Activated CD4-positive, alpha-beta memory T cell treated with anti-CD3 and anti-CD28 coated beads, Interleukin-2, amount 10 ng/mL, durations not matched to agents 7 days and 5 days (primary cell): ENCODE measurements around the gene LIN54. TPM values are rescaled to one million over a fixed set of nuclear protein-coding genes. Genes with fewer than 3 reads are reported as not detected.
"Not testable (repeated sequence)": the region's sequence is repeated elsewhere in the genome, so short reads cannot be mapped to it uniquely, and the experiment has no call there.

Experiments used
- CTCF ChIA-PET: fragments of 350-600 bp; sonication (Branson Sonifier 250); formaldehyde crosslinking; loops from one replicate; lab custom pipeline; 2021; ENCODE audit warnings: antibody characterized with exemption, inconsistent platforms; lab: Charles Lee
- POLR2A ChIA-PET: fragments of 350-600 bp; sonication (Branson Sonifier 250); formaldehyde crosslinking; loops from one replicate; lab custom pipeline; 2021; ENCODE audit warnings: antibody characterized with exemption; lab: Charles Lee
- DNase-seq: peaks from one replicate; pipeline ENCODE4 v3.0.0-alpha.2; 2020
- H3K27ac Mint-ChIP-seq: one replicate; pipeline ENCODE4 v1.8.0; 2021; ENCODE audit warnings: mild to moderate bottlenecking, mixed read lengths
- H3K27me3 Mint-ChIP-seq: one replicate; pipeline ENCODE4 v1.8.0; 2021; ENCODE audit warnings: mixed read lengths
- H3K36me3 Mint-ChIP-seq: one replicate; pipeline ENCODE4 v1.8.0; 2021; ENCODE audit warnings: low read depth, mixed read lengths
- H3K4me1 Mint-ChIP-seq: one replicate; pipeline ENCODE4 v1.8.0; 2021; ENCODE audit warnings: mixed read lengths
- H3K4me3 Mint-ChIP-seq: one replicate; pipeline ENCODE4 v1.8.0; 2021; ENCODE audit warnings: mild to moderate bottlenecking, mixed read lengths
- H3K9me3 Mint-ChIP-seq: one replicate; pipeline ENCODE4 v1.8.0; 2021; ENCODE audit warnings: mixed read lengths
- total RNA-seq, 2 experiments: library from RNA; stranded (reverse); gene quantifications; one replicate each; pipeline ENCODE4 v1.2.3, GENCODE V29; 2021

Gene LIN54
- total RNA-seq, 2 experiments from 2014 or later, result 34.6 to 36.9 TPM

- peak; percentile 27 for DNase-seq
- peak overlapping the region; percentile 100 for H3K4me3 Mint-ChIP-seq
- POLR2A ChIA-PET, result interaction anchor here (1.3 to 5.4 kb wide), 10 partner anchors 21 to 581 kb away, joined by 3 to 96 read pairs (median 18); partner anchors contain the start of genes COPS4, COQ2, HELQ and HNRNPDL
- peaks cover 15% of the 10 kb centered on the region for H3K36me3 Mint-ChIP-seq
- no peaks in the 10 kb centered on the region for H3K9me3 Mint-ChIP-seq
- CTCF ChIA-PET, result interaction anchor here (0.8 to 2.4 kb wide), 3 partner anchors 15 to 110 kb away, joined by 4 to 17 read pairs (median 4); partner anchors contain the start of genes COPS4 and THAP9
- peak overlapping the region; percentile 96 for H3K27ac Mint-ChIP-seq
- H3K4me1 Mint-ChIP-seq, result peaks cover 53% of the 10 kb centered on the region
- no peaks in the 10 kb centered on the region for H3K27me3 Mint-ChIP-seq
Measured at GRCh38 chr4:83010111-83010521, 507 bp downstream of the LIN54 start.

- Mint-ChIP-seq H3K27me3 (no peaks in the 10 kb centered on the region), H3K4me1 (peaks cover 53% of the 10 kb centered on the region), H3K9me3 (no peaks in the 10 kb centered on the region), H3K36me3 (peaks cover 15% of the 10 kb centered on the region), H3K4me3 (peak overlapping the region; percentile 100), H3K27ac (peak overlapping the region; percentile 96)
- ChIA-PET POLR2A (interaction anchor here (0.8 to 5.4 kb wide), 8 partner anchors 9 to 580 kb away, joined by 3 to 96 read pairs (median 14); partner anchors contain the start of genes COPS4, HELQ, HNRNPDL and MRPS18C), CTCF (interaction anchor here (1.7 kb wide), 1 partner anchor 26 kb away, joined by 4 read pairs; the partner anchor contains the start of gene COPS4)
- DNase-seq, result no peak
Measured at GRCh38 chr4:83009529-83009928, 1.1 kb downstream of the LIN54 start.

DNA sequence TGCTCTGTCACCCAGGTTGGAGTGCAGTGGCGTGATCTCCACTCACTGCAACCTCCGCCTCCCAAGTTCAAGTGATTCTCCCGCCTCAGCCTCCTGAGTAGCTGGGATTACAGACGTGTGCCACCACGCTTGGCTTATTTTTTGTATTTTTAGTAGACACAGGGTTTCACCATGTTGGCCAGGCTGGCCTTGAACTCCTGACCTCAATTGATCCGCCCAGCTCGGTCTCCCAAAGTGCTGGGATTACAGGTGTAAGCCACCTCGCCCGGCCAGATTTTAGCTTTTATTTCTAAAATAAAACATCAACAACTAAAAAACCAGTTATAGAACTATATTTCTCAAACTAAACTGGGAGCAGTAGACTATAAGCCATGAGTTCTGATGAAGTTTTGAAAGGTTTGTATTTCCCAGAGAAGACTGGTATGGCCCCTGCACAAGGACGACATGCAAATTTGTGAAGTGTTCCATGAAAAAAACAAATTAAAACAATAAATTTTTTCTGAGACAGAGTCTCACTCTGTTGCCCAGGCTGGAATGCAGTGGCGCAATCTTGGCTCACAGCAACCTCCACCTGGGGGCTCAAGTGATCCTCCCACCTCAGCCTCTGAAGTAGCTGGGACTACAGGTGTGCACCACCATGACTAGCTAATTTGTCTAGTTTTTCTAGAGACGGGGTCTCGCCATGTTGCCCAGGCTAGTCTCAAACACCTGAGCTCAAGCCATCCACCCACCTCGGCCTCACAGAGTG, 7.4 kb downstream of the LIN54 start:
- H3K27me3 Mint-ChIP-seq, CTCF ChIA-PET, DNase-seq, H3K9me3 Mint-ChIP-seq, H3K27ac Mint-ChIP-seq, POLR2A ChIA-PET, H3K4me3 Mint-ChIP-seq: not testable (repeated sequence)
- H3K4me1 Mint-ChIP-seq, result peaks cover 29% of the 10 kb centered on the region
- peaks cover 19% of the 10 kb centered on the region for H3K36me3 Mint-ChIP-seq

DNA sequence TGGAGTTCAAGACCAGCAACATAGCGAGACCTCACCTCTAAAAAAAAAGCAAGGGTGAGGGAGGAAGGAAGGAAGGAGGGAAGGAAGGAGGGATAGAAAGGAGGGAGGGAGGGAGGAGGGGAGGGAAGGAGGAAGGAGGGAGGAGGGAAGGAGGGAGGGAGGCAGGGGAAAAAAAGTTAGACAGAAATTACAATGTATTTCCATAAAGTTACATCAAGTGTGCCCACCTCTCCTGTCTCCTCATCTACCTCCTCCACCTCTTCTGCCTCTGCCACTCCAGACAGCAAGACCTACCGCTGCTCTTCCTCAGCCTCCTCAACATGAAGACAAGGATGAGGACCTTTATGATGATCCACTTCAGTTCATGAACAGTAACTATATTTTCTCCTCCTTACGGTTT, 8.3 kb downstream of the LIN54 start:
- no peak for DNase-seq
- Mint-ChIP-seq H3K4me3 (no peak overlapping the region), H3K27ac (no peak overlapping the region)

DNA sequence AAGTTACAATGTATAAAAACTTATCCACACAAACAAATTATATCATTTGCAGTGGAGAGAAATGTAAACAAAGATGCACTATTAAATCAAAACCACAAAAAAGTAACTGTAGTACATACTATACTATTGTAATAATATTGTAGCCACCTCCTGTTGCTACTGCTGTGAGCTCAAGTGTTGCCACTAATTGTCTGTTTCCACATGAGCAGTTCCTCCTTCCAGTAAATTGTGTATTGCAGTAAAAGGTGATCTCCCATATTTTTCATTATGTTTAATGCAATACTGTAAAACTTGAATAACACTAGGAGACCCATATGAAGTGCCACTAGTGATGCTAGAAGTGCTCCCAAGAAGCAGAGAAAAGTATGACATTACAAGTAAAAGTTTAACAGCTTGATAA, 11.7 kb downstream of the LIN54 start:
- Mint-ChIP-seq H3K27ac (no peak overlapping the region), H3K27me3 (no peaks in the 10 kb centered on the region), H3K36me3 (peaks cover 15% of the 10 kb centered on the region), H3K4me1 (peaks cover 11% of the 10 kb centered on the region), H3K9me3 (no peaks in the 10 kb centered on the region), H3K4me3 (no peak overlapping the region)
- ChIA-PET CTCF (no interaction called here), POLR2A (interaction anchor here (1.5 to 1.6 kb wide), 2 partner anchors 9 kb away, joined by 4 read pairs; no protein-coding TSS in a partner anchor)
- no peak for DNase-seq

More for the DNA sequence above, 8.3 kb downstream of the LIN54 start:
- H3K9me3 Mint-ChIP-seq, result no peaks in the 10 kb centered on the region
- H3K4me1 Mint-ChIP-seq, result peaks cover 21% of the 10 kb centered on the region
- CTCF ChIA-PET, result no interaction called here
- H3K36me3 Mint-ChIP-seq, result peaks cover 19% of the 10 kb centered on the region
- no peaks in the 10 kb centered on the region for H3K27me3 Mint-ChIP-seq
- POLR2A ChIA-PET, result no interaction called here

DNA sequence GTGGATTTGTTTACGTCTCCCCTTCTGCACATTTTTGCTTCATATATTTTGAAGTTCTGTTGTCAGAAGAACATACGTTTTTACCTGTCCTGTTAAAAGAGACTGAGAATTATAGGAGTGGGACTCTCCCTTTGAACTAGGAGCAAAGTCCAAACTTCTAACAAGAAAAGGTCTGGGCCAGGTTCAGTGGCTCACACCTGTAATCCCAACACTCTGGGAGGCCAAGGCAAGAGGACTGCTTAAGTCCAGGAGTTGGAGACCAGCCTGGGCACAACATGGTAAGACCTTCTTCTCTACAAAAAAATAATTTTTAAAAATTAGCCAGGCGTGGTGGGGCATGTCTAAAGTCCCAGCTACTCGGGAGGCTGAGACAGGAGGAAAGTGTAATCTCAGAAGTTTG, 15.8 kb downstream of the LIN54 start:
- peaks cover 13% of the 10 kb centered on the region for H3K4me1 Mint-ChIP-seq
- H3K4me3 Mint-ChIP-seq, result no peak overlapping the region
- H3K9me3 Mint-ChIP-seq, result no peaks in the 10 kb centered on the region
- peaks cover 7% of the 10 kb centered on the region for H3K36me3 Mint-ChIP-seq
- ChIA-PET CTCF (interaction anchor here (0.6 kb wide), 1 partner anchor 16 kb away, joined by 4 read pairs; the partner anchor contains the start of gene LIN54), POLR2A (no interaction called here)
- H3K27ac Mint-ChIP-seq, result no peak overlapping the region
- H3K27me3 Mint-ChIP-seq, result no peaks in the 10 kb centered on the region
- DNase-seq, result no peak

DNA sequence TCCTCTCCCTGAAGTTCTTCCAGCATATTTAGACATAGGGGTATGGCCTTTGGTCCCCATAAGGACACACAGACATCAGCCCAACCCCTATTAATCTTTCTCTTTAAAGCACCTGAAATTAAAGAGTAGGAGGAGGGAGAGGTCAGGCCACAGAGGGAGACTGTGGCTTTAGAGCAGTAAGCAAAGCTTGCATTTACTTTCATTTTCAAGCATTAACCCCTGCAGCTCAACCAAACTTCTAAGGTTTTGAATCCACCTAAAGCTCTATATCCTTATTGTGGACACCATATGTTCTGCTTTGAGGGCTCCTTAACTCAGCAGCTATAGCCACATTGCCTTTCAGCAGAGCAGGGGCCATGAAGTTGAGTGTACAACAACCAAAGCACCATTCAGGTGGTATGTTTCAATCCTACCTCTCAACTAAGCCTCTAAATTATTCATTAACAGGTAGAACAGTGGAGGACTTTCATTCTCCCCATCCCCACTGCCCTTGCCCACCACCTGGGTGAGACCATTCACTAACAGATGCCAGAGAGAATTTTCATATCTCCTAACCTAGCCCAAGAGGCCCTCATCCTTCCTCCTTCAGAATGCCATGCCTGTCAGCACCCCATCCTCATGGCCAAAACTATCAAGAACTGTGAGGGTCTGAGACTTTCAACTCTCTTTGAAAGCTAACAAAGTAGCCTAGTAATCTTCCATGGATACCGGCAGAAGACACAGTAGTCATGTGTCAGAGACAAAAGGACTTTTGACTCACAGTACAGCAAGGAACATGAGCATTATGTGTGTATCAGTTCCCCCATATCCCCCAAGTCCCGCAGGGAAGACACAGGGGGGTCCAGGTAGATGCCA, 20.8 kb downstream of the LIN54 start:
- H3K9me3 Mint-ChIP-seq, result no peaks in the 10 kb centered on the region
- H3K4me3 Mint-ChIP-seq, result no peak overlapping the region
- CTCF ChIA-PET, result interaction anchor here (0.9 to 1.1 kb wide), 3 partner anchors 18 to 45 kb away, joined by 3 to 4 read pairs (median 3); partner anchors contain the start of gene COPS4
- POLR2A ChIA-PET, result interaction anchor here (0.6 to 2.0 kb wide), 8 partner anchors 9 to 125 kb away, joined by 3 to 7 read pairs (median 4); partner anchors contain the start of genes COPS4 and LIN54
- H3K27me3 Mint-ChIP-seq, result no peaks in the 10 kb centered on the region
- H3K36me3 Mint-ChIP-seq, result peaks cover 22% of the 10 kb centered on the region
- peak overlapping the region; percentile 44 for H3K27ac Mint-ChIP-seq
- DNase-seq, result no peak
- peaks cover 25% of the 10 kb centered on the region for H3K4me1 Mint-ChIP-seq

DNA sequence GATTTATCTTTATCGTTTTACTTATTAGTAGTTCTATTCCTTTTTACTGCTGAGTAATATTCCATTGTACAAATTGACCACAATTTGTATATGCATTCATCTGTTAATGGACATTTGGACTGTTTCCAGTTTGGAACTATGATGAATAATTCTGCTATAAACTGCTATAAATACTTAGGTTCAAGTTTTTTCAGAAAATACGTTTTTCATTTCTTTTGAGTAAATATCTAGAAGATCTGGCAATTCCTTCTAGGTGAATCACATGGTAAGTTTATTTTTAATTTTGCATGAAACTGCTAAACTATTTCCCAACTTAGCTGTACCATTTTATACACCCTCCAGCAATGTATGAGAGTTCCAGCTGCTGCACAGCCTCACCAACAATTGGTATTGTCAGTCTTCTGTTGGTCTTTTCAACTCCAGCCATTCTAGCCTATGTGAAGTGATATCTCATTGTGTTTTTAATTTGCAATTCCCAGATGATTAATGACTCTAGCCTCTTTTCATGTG, 22.2 kb downstream of the LIN54 start:
- Mint-ChIP-seq H3K27me3 (no peaks in the 10 kb centered on the region), H3K27ac (no peak overlapping the region), H3K36me3 (peaks cover 33% of the 10 kb centered on the region), H3K9me3 (no peaks in the 10 kb centered on the region), H3K4me3 (no peak overlapping the region), H3K4me1 (peaks cover 33% of the 10 kb centered on the region)
- ChIA-PET CTCF (no interaction called here), POLR2A (interaction anchor here (1.7 kb wide), 1 partner anchor 46 kb away, joined by 4 read pairs; the partner anchor contains the start of gene COPS4)
- no peak for DNase-seq

- CTCF ChIA-PET, H3K9me3 Mint-ChIP-seq, H3K4me3 Mint-ChIP-seq, DNase-seq, H3K27ac Mint-ChIP-seq, POLR2A ChIA-PET, H3K27me3 Mint-ChIP-seq: not testable (repeated sequence)
- Mint-ChIP-seq H3K36me3 (peaks cover 37% of the 10 kb centered on the region), H3K4me1 (peaks cover 33% of the 10 kb centered on the region)
Measured at GRCh38 chr4:82987519-82987918, 23.1 kb downstream of the LIN54 start.

DNA sequence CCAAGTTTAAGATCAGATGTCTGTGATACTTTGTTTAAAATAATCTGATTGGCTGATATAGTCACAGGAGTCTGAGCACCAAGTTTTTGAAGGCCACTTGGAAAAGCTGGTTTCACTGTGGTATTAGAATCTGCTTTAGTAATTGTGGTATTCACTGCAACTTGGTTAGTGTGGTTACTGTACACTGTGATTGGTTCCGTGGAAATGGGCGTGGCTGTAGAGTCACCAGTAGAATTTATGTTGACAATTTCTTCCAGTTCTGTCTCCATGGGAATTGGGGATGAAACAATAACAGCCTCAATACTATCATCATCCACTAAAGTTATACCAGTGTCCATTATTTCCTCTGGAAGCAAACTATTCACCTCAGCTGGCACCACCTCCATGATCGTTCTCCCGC, 26.2 kb downstream of the LIN54 start:
- Mint-ChIP-seq H3K4me1 (peaks cover 21% of the 10 kb centered on the region), H3K27me3 (no peaks in the 10 kb centered on the region), H3K36me3 (peaks cover 44% of the 10 kb centered on the region), H3K27ac (no peak overlapping the region), H3K9me3 (no peaks in the 10 kb centered on the region), H3K4me3 (no peak overlapping the region)
- CTCF ChIA-PET, result interaction anchor here (0.8 to 1.1 kb wide), 2 partner anchors 9 to 298 kb away, joined by 3 to 4 read pairs; no protein-coding TSS in a partner anchor
- peak; percentile 26 for DNase-seq
- POLR2A ChIA-PET, result interaction anchor here (1.1 kb wide), 1 partner anchor 51 kb away, joined by 3 read pairs; the partner anchor contains the start of gene COPS4

- POLR2A ChIA-PET, result no interaction called here
- Mint-ChIP-seq H3K4me1 (peaks cover 15% of the 10 kb centered on the region), H3K4me3 (no peak overlapping the region), H3K9me3 (no peaks in the 10 kb centered on the region), H3K27ac (no peak overlapping the region), H3K36me3 (peaks cover 36% of the 10 kb centered on the region), H3K27me3 (no peaks in the 10 kb centered on the region)
- CTCF ChIA-PET, result interaction anchor here (0.7 kb wide), 1 partner anchor 458 kb away, joined by 3 read pairs; no protein-coding TSS in a partner anchor
- no peak for DNase-seq
Measured at GRCh38 chr4:82983444-82983843, 27.2 kb downstream of the LIN54 start.

GRCh38 chr4:82981138-82981537, 29.5 kb downstream of the LIN54 start:
- no peaks in the 10 kb centered on the region for H3K9me3 Mint-ChIP-seq
- no peaks in the 10 kb centered on the region for H3K27me3 Mint-ChIP-seq
- peaks cover 46% of the 10 kb centered on the region for H3K36me3 Mint-ChIP-seq
- H3K27ac Mint-ChIP-seq, result no peak overlapping the region
- H3K4me3 Mint-ChIP-seq, result no peak overlapping the region
- H3K4me1 Mint-ChIP-seq, result peaks cover 14% of the 10 kb centered on the region
- CTCF ChIA-PET, result interaction anchor here (0.7 to 1.5 kb wide), 2 partner anchors 11 to 303 kb away, joined by 3 read pairs; partner anchors contain the start of gene COQ2
- POLR2A ChIA-PET, result no interaction called here
- DNase-seq, result no peak
